SU-DHL-6 (cell line): ENCODE data around the gene MAP3K7.

ENCODE experiments used
- CTCF ChIP-seq: fragments of 200-600 bp; sonication (generic); IDR thresholded peaks from one replicate; pipeline ENCODE4 v1.5.1; 2017; ENCODE audit warnings: antibody characterized with exemption, mild to moderate bottlenecking, low read length, moderate library complexity; ENCODE audit not compliant: insufficient read depth, poor library complexity, severe bottlenecking
- EZH2phosphoT487 ChIP-seq: fragments of 200-600 bp; sonication (generic), shearing (Covaris generic); conservative IDR thresholded peaks from 2 replicates; pipeline ENCODE4 v1.6.1; 2018; ENCODE audit warnings: mild to moderate bottlenecking, antibody characterized with exemption, low read length, moderate library complexity, mixed read lengths

- no peak for TF ChIP-seq CTCF
- no peak for TF ChIP-seq EZH2phosphoT487
Measured at GRCh38 chr6:90484385-90484784, 102.5 kb downstream of the MAP3K7 start.
